ENCODE data around the gene RPAP2. TPM values are rescaled to one million over a fixed set of nuclear protein-coding genes. Genes with fewer than 3 reads are reported as not detected.

RPAP2 gene
- total RNA-seq, 4 donors from 2014 or later = 3.1 to 18.5 (median 8.4) TPM

- H3K27me3 ChIP-seq = no peaks in the 10 kb centered on the region
- H3K4me1 ChIP-seq = no peaks in the 10 kb centered on the region
- no peak overlapping the region for H3K27ac ChIP-seq
- H3K4me3 ChIP-seq = no peak overlapping the region
- TF ChIP-seq POLR2A (IDR thresholded peaks at IDR 0.05) = no peak
- TF ChIP-seq, protein P1, sequence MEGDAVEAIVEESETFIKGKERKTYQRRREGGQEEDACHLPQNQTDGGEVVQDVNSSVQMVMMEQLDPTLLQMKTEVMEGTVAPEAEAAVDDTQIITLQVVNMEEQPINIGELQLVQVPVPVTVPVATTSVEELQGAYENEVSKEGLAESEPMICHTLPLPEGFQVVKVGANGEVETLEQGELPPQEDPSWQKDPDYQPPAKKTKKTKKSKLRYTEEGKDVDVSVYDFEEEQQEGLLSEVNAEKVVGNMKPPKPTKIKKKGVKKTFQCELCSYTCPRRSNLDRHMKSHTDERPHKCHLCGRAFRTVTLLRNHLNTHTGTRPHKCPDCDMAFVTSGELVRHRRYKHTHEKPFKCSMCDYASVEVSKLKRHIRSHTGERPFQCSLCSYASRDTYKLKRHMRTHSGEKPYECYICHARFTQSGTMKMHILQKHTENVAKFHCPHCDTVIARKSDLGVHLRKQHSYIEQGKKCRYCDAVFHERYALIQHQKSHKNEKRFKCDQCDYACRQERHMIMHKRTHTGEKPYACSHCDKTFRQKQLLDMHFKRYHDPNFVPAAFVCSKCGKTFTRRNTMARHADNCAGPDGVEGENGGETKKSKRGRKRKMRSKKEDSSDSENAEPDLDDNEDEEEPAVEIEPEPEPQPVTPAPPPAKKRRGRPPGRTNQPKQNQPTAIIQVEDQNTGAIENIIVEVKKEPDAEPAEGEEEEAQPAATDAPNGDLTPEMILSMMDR (IDR thresholded peaks at IDR 0.05) = no peak
- no peak for DNase-seq
- peaks cover 0 to 22% (median 12%) of the 10 kb centered on the region in 3 donors for H3K9me3 ChIP-seq
- WGBS, 2 donors = 82 to 84% methylated on average over 5 to 6 of the region's 6 CpGs
- H3K36me3 ChIP-seq = peaks cover 0 to 75% (median 3%) of the 10 kb centered on the region in 3 donors
- intact Hi-C loops (cut with DNase I) = no loop called here
Measured at GRCh38 chr1:92329347-92330129, 30.7 kb downstream of the RPAP2 start.

- no peak for TF ChIP-seq POLR2A (IDR thresholded peaks at IDR 0.05)
- TF ChIP-seq, protein P1 (IDR thresholded peaks at IDR 0.05) = no peak
- 73 to 84% methylated on average over 3 of the region's 3 CpGs for WGBS, 2 donors
- intact Hi-C loops (cut with DNase I) = no loop called here
- H3K27me3 ChIP-seq = no peaks in the 10 kb centered on the region
- no peaks in the 10 kb centered on the region for H3K4me1 ChIP-seq
- no peak overlapping the region for H3K4me3 ChIP-seq
- H3K27ac ChIP-seq = no peak overlapping the region
- peaks cover 0 to 1% (median 0%) of the 10 kb centered on the region in 3 donors for H3K9me3 ChIP-seq
- peaks cover 0 to 66% (median 0%) of the 10 kb centered on the region in 3 donors for H3K36me3 ChIP-seq
- DNase-seq = no peak
Measured at GRCh38 chr1:92333668-92334067, 34.8 kb downstream of the RPAP2 start.

- no peak overlapping the region for H3K27ac ChIP-seq
- no peaks in the 10 kb centered on the region for H3K9me3 ChIP-seq
- intact Hi-C loops (cut with DNase I) = no loop called here
- H3K27me3 ChIP-seq = no peaks in the 10 kb centered on the region
- 57 to 85% methylated on average over 1 of the region's 1 CpG for WGBS, 2 donors
- peaks cover 0 to 54% (median 0%) of the 10 kb centered on the region in 3 donors for H3K36me3 ChIP-seq
- no peak for DNase-seq
- no peak overlapping the region for H3K4me3 ChIP-seq
- TF ChIP-seq, protein P1 (IDR thresholded peaks at IDR 0.05) = no peak
- TF ChIP-seq POLR2A (IDR thresholded peaks at IDR 0.05) = no peak
- no peaks in the 10 kb centered on the region for H3K4me1 ChIP-seq
Measured at GRCh38 chr1:92340154-92340553, 41.3 kb downstream of the RPAP2 start.

GRCh38 chr1:92342401-92342800 lies 43.5 kb downstream of the RPAP2 start:
- intact Hi-C loops (cut with DNase I) = no loop called here
- Histone ChIP-seq H3K36me3 (peaks cover 0 to 49% (median 0%) of the 10 kb centered on the region in 3 donors), H3K4me3 (no peak overlapping the region), H3K4me1 (no peaks in the 10 kb centered on the region), H3K27ac (no peak overlapping the region), H3K27me3 (no peaks in the 10 kb centered on the region), H3K9me3 (no peaks in the 10 kb centered on the region)
- WGBS, 2 donors = 94 to 100% methylated on average over 1 of the region's 1 CpG
- no peak for DNase-seq
- TF ChIP-seq POLR2A (IDR thresholded peaks at IDR 0.05) = no peak
- TF ChIP-seq, protein P1 (IDR thresholded peaks at IDR 0.05) = no peak

DNA sequence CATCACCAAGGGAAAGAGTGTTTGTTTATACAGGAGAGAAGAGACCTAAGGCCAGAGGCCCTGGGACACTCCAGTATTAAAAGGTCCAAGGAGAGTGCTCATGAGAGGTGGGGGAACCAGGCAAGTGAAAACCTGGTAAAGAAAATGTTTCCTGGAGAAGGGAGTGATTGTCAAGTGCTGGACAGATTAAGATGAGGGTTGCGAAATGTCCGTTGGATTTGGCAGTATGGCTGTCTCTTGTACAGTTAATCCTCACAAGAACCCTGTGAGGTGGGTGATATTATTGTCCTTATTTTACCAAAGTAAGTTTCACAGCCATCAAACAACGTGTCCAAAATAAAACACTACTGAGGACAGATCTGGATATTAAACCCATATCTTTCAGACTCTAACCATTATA lies 44.2 kb downstream of the RPAP2 start:
- Histone ChIP-seq H3K36me3 (peaks cover 0 to 53% (median 0%) of the 10 kb centered on the region in 3 donors), H3K9me3 (no peaks in the 10 kb centered on the region), H3K27me3 (no peaks in the 10 kb centered on the region), H3K27ac (no peak overlapping the region), H3K4me1 (no peaks in the 10 kb centered on the region), H3K4me3 (no peak overlapping the region)
- WGBS, 2 donors = 68 to 90% methylated on average over 3 of the region's 3 CpGs
- DNase-seq = no peak
- TF ChIP-seq POLR2A (IDR thresholded peaks at IDR 0.05) = no peak
- TF ChIP-seq, protein P1 (IDR thresholded peaks at IDR 0.05) = no peak
- intact Hi-C loops (cut with DNase I) = no loop called here

Measured in esophagus squamous epithelium (tissue), 5 donors.